Liver (tissue), 9 donors: ENCODE results near the gene TSPAN19. TPM values are rescaled to one million over a fixed set of nuclear protein-coding genes. Genes with fewer than 3 reads are reported as not detected.
"Not testable (repeated sequence)": the region's sequence is repeated elsewhere in the genome, so short reads cannot be mapped to it uniquely, and the experiment has no call there.

Source experiments
- DNase-seq: peaks from one replicate; pipeline ENCODE4 v3.0.0-alpha.2; 2017; ENCODE audit warnings: low spot score
- H3K27ac ChIP-seq, 2 donors: one replicate each; pipeline ENCODE4 v1.7.0; 2013; ENCODE audit warnings: inconsistent platforms in 2 of 2, low read length in 2 of 2, control low read depth in 1 of 2, low read depth in 1 of 2, mild to moderate bottlenecking in 1 of 2
- H3K27me3 ChIP-seq, 4 donors: one replicate each; pipeline versions ENCODE4 v1.6.1 to v1.7.0; 2013; ENCODE audit warnings: low read length in 3 of 4, inconsistent platforms in 1 of 4, mild to moderate bottlenecking in 1 of 4, moderate library complexity in 1 of 4; ENCODE audit not compliant: control insufficient read depth in 4 of 4, insufficient read depth in 4 of 4
- H3K36me3 ChIP-seq, 4 donors: one replicate each; pipeline versions ENCODE4 v1.6.1 to v1.7.0; 2013; ENCODE audit warnings: low read length in 3 of 4, mild to moderate bottlenecking in 3 of 4, low read depth in 1 of 4, moderate library complexity in 1 of 4; ENCODE audit not compliant: control insufficient read depth in 4 of 4, insufficient read depth in 3 of 4
- H3K4me1 ChIP-seq, 4 donors: one replicate each; pipeline versions ENCODE4 v1.6.1 to v1.7.0; 2013; ENCODE audit warnings: low read length in 3 of 4, mild to moderate bottlenecking in 3 of 4, moderate library complexity in 1 of 4; ENCODE audit not compliant: control insufficient read depth in 4 of 4, insufficient read depth in 4 of 4
- H3K4me3 ChIP-seq, 3 donors: one replicate each; pipeline versions ENCODE4 v1.6.1 to v1.7.0; 2013; ENCODE audit warnings: low read length in 3 of 3, control low read depth in 1 of 3, low read depth in 1 of 3, mild to moderate bottlenecking in 1 of 3
- H3K9ac ChIP-seq, 2 donors: one replicate each; pipeline ENCODE4 v1.7.0; 2013; ENCODE audit warnings: low read length in 2 of 2, mild to moderate bottlenecking in 2 of 2, moderate library complexity in 2 of 2, control low read depth in 1 of 2, low read depth in 1 of 2
- H3K9me3 ChIP-seq, 4 donors: one replicate each; pipeline versions ENCODE4 v1.6.1 to v1.7.0; 2013; ENCODE audit warnings: low read length in 3 of 4; ENCODE audit not compliant: control insufficient read depth in 4 of 4
- FOXA1 ChIP-seq: IDR thresholded peaks from 2 replicates; pipeline ENCODE4 v1.6.1; 2016; ENCODE audit warnings: antibody characterized with exemption
- GABPA ChIP-seq, 2 donors: IDR thresholded peaks in 1 of 2; conservative IDR thresholded peaks in 1 of 2; 2 replicates each; pipeline ENCODE4 v1.6.1; 2016; ENCODE audit warnings: antibody characterized with exemption in 2 of 2, mild to moderate bottlenecking in 1 of 2, moderate library complexity in 1 of 2
- HNF4A ChIP-seq, 2 donors: conservative IDR thresholded peaks; 2 replicates each; pipeline ENCODE4 v1.6.1; 2016; ENCODE audit warnings: antibody characterized with exemption in 2 of 2, mild to moderate bottlenecking in 2 of 2
- HNF4G ChIP-seq: IDR thresholded peaks from 2 replicates; pipeline ENCODE4 v1.6.1; 2016; ENCODE audit warnings: antibody characterized with exemption
- JUND ChIP-seq, 2 donors: IDR thresholded peaks; 2 replicates each; pipeline ENCODE4 v1.6.1; 2016; ENCODE audit warnings: antibody characterized with exemption in 2 of 2
- RAD21 ChIP-seq, 2 donors: IDR thresholded peaks; 2 replicates each; pipeline ENCODE4 v1.6.1; 2016; ENCODE audit warnings: antibody characterized with exemption in 2 of 2, mild to moderate bottlenecking in 2 of 2
- SP1 ChIP-seq: IDR thresholded peaks from 2 replicates; pipeline ENCODE4 v1.6.1; 2018; ENCODE audit warnings: antibody characterized with exemption, mild to moderate bottlenecking
- YY1 ChIP-seq: IDR thresholded peaks from 2 replicates; pipeline ENCODE4 v1.6.1; 2016; ENCODE audit warnings: antibody characterized with exemption, mild to moderate bottlenecking
- ZBTB33 ChIP-seq: IDR thresholded peaks from 2 replicates; pipeline ENCODE4 v1.6.1; 2016; ENCODE audit warnings: antibody characterized with exemption
- whole genome bisulfite sequencing: extraction: QIAGEN DNeasy Blood & Tissue Kit; methylation state at CpG from one replicate; pipeline ENCODE4 v1.1.7; 2013; 5-methylcytosine and 5-hydroxymethylcytosine counted together
- polyA plus RNA-seq, 2 donors: library from polyadenylated mRNA; stranded (reverse) in 1 of 2; unstranded in 1 of 2; fragments of 200-250 nt in 1 of 2; fragments of >200 nt in 1 of 2; fragmentation: Nextera tagmentation in 1 of 2; extraction: Ambion mirVana in 1 of 2; gene quantifications; one replicate each; pipeline versions ENCODE4 v1.2.1 to v1.2.3, GENCODE V29; 2013 to 2015
- total RNA-seq, 2 donors: library from RNA; depleted of rRNA; stranded (reverse); fragments of >200 nt; gene quantifications; one replicate each; pipeline ENCODE4 v1.2.3, GENCODE V29; 2014
- TF ChIP-seq, protein P1 (sequence below): fragments of 150-350 bp; IDR thresholded peaks from 2 replicates; pipeline ENCODE4 v1.5.1; 2017; ENCODE audit warnings: improper control_type of control experiment, low read depth, low read length; ENCODE audit not compliant: missing input control
- TF ChIP-seq, protein P2 (sequence below): IDR thresholded peaks from 2 replicates; pipeline ENCODE4 v1.6.1; 2016; ENCODE audit warnings: antibody characterized with exemption, mild to moderate bottlenecking
- donor health status: healthy.
- donor health status: healthy.
- donor health status: healthy.
- donor health status: healthy.
- donor health status: healthy.

The TSPAN19 gene
- total and polyA plus RNA-seq, 4 donors = not detected

DNA sequence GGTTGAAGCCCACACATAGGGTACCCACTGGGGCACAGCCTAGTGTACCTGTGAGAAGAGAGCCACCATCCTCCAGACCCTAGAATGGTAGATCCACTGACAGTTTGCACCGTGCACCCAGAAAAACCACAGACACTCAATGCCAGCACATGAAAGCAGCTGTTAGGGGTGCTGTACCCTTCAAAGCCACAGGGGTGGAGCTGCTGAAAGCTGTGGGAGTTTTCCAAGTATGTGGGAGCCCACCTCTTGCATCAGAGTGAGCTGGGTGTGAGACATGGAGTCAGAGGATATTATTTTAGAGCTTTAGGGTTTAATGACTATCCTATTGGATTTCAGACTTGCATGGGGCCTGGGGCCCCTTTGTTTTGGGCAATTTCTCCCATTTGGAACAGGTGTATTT is 30.5 kb downstream of the TSPAN19 start (continued):
- TF ChIP-seq, protein P1, sequence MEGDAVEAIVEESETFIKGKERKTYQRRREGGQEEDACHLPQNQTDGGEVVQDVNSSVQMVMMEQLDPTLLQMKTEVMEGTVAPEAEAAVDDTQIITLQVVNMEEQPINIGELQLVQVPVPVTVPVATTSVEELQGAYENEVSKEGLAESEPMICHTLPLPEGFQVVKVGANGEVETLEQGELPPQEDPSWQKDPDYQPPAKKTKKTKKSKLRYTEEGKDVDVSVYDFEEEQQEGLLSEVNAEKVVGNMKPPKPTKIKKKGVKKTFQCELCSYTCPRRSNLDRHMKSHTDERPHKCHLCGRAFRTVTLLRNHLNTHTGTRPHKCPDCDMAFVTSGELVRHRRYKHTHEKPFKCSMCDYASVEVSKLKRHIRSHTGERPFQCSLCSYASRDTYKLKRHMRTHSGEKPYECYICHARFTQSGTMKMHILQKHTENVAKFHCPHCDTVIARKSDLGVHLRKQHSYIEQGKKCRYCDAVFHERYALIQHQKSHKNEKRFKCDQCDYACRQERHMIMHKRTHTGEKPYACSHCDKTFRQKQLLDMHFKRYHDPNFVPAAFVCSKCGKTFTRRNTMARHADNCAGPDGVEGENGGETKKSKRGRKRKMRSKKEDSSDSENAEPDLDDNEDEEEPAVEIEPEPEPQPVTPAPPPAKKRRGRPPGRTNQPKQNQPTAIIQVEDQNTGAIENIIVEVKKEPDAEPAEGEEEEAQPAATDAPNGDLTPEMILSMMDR = no peak
- TF ChIP-seq RAD21 (IDR thresholded peaks at IDR 0.05) = no peak
- no peak for TF ChIP-seq HNF4A (conservative IDR thresholded peaks at IDR 0.05)
- no peak for TF ChIP-seq SP1

DNA sequence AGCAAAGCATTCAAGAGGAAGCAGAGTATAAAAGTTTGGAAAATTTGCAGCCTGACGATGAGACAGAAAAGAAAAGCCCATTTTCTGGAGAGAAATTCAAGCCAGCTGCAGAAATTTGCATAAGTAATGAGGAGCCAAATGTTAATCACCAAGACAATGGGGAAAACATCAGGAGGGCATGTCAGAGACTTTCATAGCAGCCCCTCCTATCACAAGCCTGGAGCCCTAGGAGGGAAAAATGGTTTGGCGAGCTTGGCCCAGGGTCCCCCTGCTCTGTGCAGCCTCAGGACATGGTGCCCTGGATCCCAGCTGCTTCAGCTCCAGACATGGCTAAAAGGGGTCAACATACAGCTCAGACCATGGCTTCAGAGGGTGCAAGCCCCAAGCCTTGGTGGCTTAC is 31.0 kb downstream of the TSPAN19 start:
- WGBS = 56% methylated on average over 2 of the region's 2 CpGs
- H3K27me3 ChIP-seq, H3K9ac ChIP-seq, H3K27ac ChIP-seq, DNase-seq, H3K4me1 ChIP-seq, H3K36me3 ChIP-seq, H3K9me3 ChIP-seq, H3K4me3 ChIP-seq: not testable (repeated sequence)

- H3K9ac ChIP-seq = no peak overlapping the region
- TF ChIP-seq GABPA (IDR thresholded peaks at IDR 0.05 in 1 of 2, conservative IDR thresholded peaks at IDR 0.05 in 1 of 2) (no peak), SP1 (no peak), YY1 (no peak), FOXA1 (no peak), JUND (IDR thresholded peaks at IDR 0.05) (no peak), ZBTB33 (no peak), HNF4G (no peak), HNF4A (conservative IDR thresholded peaks at IDR 0.05) (no peak)
- TF ChIP-seq, protein P1 = no peak
- TF ChIP-seq, protein P2, sequence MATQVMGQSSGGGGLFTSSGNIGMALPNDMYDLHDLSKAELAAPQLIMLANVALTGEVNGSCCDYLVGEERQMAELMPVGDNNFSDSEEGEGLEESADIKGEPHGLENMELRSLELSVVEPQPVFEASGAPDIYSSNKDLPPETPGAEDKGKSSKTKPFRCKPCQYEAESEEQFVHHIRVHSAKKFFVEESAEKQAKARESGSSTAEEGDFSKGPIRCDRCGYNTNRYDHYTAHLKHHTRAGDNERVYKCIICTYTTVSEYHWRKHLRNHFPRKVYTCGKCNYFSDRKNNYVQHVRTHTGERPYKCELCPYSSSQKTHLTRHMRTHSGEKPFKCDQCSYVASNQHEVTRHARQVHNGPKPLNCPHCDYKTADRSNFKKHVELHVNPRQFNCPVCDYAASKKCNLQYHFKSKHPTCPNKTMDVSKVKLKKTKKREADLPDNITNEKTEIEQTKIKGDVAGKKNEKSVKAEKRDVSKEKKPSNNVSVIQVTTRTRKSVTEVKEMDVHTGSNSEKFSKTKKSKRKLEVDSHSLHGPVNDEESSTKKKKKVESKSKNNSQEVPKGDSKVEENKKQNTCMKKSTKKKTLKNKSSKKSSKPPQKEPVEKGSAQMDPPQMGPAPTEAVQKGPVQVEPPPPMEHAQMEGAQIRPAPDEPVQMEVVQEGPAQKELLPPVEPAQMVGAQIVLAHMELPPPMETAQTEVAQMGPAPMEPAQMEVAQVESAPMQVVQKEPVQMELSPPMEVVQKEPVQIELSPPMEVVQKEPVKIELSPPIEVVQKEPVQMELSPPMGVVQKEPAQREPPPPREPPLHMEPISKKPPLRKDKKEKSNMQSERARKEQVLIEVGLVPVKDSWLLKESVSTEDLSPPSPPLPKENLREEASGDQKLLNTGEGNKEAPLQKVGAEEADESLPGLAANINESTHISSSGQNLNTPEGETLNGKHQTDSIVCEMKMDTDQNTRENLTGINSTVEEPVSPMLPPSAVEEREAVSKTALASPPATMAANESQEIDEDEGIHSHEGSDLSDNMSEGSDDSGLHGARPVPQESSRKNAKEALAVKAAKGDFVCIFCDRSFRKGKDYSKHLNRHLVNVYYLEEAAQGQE = no peak
- H3K36me3 ChIP-seq = no peaks in the 10 kb centered on the region
- H3K4me1 ChIP-seq = peaks cover 0 to 8% (median 3%) of the 10 kb centered on the region in 4 donors
- H3K27me3 ChIP-seq = peaks cover 0 to 3% (median 0%) of the 10 kb centered on the region in 4 donors
- H3K9me3 ChIP-seq = no peaks in the 10 kb centered on the region
- no peak overlapping the region for H3K4me3 ChIP-seq
- DNase-seq = no peak
- H3K27ac ChIP-seq = no peak overlapping the region
These were observed 31.9 kb downstream of the TSPAN19 start for GRCh38 chr12:85004204-85004603.
